Lung (tissue), 12 donors: Measurements from ENCODE around the gene SMAD6. TPM values are rescaled to one million over a fixed set of nuclear protein-coding genes. Genes with fewer than 3 reads are reported as not detected.

Source experiments
- ATAC-seq: fragments of 200-7000 bp; cut with Tn5 transposase; one replicate; pipeline ENCODE4 v1.9.1; 2020; ENCODE audit warnings: moderate number of reproducible peaks; ENCODE audit not compliant: insufficient read depth, low FRiP score
- DNase-seq, 3 donors: peaks; one replicate each; pipeline ENCODE4 v3.0.0-alpha.2; 2013 to 2017
- H3K27ac ChIP-seq, 2 donors: one replicate each; pipeline ENCODE4 v1.5.1; 2013; ENCODE audit warnings: mild to moderate bottlenecking in 2 of 2, moderate library complexity in 2 of 2, control low read depth in 1 of 2, inconsistent platforms in 1 of 2, low read depth in 1 of 2, low read length in 1 of 2
- H3K27me3 ChIP-seq, 3 donors: one replicate each; pipeline ENCODE4 v1.5.1; 2013; ENCODE audit warnings: low read length in 2 of 3; ENCODE audit not compliant: control insufficient read depth in 3 of 3, insufficient read depth in 3 of 3
- H3K36me3 ChIP-seq, 4 donors: one replicate each; pipeline ENCODE4 v1.5.1; 2013; ENCODE audit warnings: low read length in 4 of 4, mild to moderate bottlenecking in 1 of 4, moderate library complexity in 1 of 4; ENCODE audit not compliant: control insufficient read depth in 4 of 4, insufficient read depth in 4 of 4
- H3K4me1 ChIP-seq, 5 donors: one replicate each; pipeline ENCODE4 v1.5.1; 2013; ENCODE audit warnings: low read length in 5 of 5, mild to moderate bottlenecking in 2 of 5, moderate library complexity in 1 of 5; ENCODE audit not compliant: control insufficient read depth in 5 of 5, insufficient read depth in 5 of 5
- H3K4me3 ChIP-seq: one replicate; pipeline ENCODE4 v1.5.1; 2013; ENCODE audit warnings: mild to moderate bottlenecking, control low read depth, moderate library complexity
- H3K9ac ChIP-seq, 2 donors: one replicate each; pipeline ENCODE4 v1.5.1; 2013; ENCODE audit warnings: low read length in 2 of 2, control low read depth in 1 of 2; ENCODE audit not compliant: insufficient read depth in 1 of 2
- H3K9me3 ChIP-seq, 4 donors: one replicate each; pipeline ENCODE4 v1.5.1; 2013; ENCODE audit warnings: low read length in 3 of 4, mild to moderate bottlenecking in 1 of 4, moderate library complexity in 1 of 4; ENCODE audit not compliant: control insufficient read depth in 4 of 4, insufficient read depth in 3 of 4
- WGBS, 2 donors: extraction: QIAGEN DNeasy Blood & Tissue Kit; methylation state at CpG; one replicate each; pipeline ENCODE4 v1.1.7; 2013; 5-methylcytosine and 5-hydroxymethylcytosine counted together
- polyA plus RNA-seq, 2 donors: library from polyadenylated mRNA; stranded (reverse); fragments of 200-250 nt; gene quantifications; one replicate each; pipeline ENCODE4 v1.2.1, GENCODE V29; 2013
- total RNA-seq, 2 donors: library from RNA; depleted of rRNA in 1 of 2; stranded (reverse); fragments of >200 nt in 1 of 2; gene quantifications; one replicate each; pipeline ENCODE4 v1.2.1, GENCODE V29; 2014 to 2021
- TF ChIP-seq, protein P1 (sequence below): IDR thresholded peaks from 2 replicates; pipeline ENCODE4 v1.5.1; 2012; ENCODE audit warnings: mild to moderate bottlenecking; ENCODE audit errors: control extremely low read depth, extremely low read depth
- donor health status: control.
- donor health status: control.
- donor health status: Bipolar disorder and iron deficiency.
- donor health status: healthy.
- donor health status: DM: yes; HTN: yes; CAD: no.

Gene SMAD6
- total and polyA plus RNA-seq, 4 donors: 24.2 to 67.9 (median 59.1) TPM

DNA sequence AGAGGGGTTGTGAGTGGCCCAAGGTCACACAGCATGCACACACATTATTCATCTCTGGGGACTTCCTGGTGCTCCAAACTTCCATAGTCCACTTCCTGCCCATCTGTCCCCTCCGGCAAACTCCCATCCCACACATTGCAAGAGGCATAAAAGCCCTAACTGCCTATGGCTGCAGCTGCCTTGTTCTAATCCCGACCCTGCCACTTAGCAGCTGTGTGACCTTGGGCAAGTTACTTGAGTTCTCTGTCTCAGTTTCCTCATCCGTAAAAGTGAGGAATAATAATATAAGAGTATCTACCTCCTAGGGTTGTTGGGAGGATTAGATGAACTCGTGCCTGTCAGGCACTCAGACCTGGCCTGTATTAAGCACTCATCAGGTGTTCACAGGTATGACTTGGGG lies 84.2 kb downstream of the SMAD6 start:
- Histone ChIP-seq H3K27ac (no peak overlapping the region), H3K9me3 (no peaks in the 10 kb centered on the region), H3K9ac (no peak overlapping the region), H3K4me1 (peaks cover 0 to 11% (median 0%) of the 10 kb centered on the region in 5 donors), H3K36me3 (peaks cover 2 to 7% (median 6%) of the 10 kb centered on the region in 4 donors), H3K4me3 (no peak overlapping the region), H3K27me3 (no peaks in the 10 kb centered on the region)
- TF ChIP-seq, protein P1, sequence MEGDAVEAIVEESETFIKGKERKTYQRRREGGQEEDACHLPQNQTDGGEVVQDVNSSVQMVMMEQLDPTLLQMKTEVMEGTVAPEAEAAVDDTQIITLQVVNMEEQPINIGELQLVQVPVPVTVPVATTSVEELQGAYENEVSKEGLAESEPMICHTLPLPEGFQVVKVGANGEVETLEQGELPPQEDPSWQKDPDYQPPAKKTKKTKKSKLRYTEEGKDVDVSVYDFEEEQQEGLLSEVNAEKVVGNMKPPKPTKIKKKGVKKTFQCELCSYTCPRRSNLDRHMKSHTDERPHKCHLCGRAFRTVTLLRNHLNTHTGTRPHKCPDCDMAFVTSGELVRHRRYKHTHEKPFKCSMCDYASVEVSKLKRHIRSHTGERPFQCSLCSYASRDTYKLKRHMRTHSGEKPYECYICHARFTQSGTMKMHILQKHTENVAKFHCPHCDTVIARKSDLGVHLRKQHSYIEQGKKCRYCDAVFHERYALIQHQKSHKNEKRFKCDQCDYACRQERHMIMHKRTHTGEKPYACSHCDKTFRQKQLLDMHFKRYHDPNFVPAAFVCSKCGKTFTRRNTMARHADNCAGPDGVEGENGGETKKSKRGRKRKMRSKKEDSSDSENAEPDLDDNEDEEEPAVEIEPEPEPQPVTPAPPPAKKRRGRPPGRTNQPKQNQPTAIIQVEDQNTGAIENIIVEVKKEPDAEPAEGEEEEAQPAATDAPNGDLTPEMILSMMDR: no peak
- ATAC-seq (no peak), DNase-seq (no peak)
- WGBS, 2 donors: 80 to 81% methylated on average over 4 of the region's 4 CpGs

DNA sequence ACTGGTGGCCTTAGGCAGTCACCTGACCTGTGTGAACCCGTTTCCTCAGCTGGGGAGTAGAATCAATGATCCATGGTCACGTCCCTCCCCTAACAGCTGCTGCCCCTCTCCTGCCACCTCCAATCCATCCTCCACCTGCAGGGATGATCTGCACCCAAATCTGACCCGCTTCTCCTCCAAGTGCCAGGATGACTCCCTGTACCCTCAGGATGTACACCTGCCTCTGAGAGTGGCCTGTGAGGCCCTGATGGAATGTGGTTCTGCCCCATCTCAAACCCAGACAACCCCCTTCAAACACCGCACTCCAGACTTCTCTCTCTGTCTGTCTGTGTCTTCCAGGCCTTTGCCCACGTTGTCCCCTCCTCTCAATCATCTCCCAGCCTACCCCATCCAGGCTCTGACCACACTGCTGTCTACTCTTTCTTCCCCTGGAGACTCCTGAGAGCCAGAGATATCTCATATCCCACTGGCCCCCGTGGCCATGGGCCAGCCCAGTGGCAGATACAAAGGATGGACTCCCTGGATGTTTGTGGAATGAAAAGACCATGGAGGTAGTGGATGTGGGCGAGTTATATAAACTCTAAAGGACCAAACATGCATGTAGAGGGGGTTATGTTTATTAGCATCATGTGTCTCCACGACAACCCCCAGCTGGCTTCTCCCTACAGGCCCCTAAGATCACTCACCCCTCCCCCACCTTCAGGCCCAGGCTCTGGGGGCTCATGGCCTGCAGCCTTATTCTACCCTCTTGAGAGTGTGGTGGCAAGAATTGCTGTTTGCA lies 84.9 kb downstream of the SMAD6 start:
- no peak overlapping the region for H3K9ac ChIP-seq
- H3K36me3 ChIP-seq: peaks cover 0 to 6% (median 5%) of the 10 kb centered on the region in 4 donors
- DNase-seq (peak; percentile 47 to 52 (median 50)), ATAC-seq (no peak)
- no peak overlapping the region for H3K4me3 ChIP-seq
- TF ChIP-seq, protein P1: no peak
- peaks cover 0 to 11% (median 0%) of the 10 kb centered on the region in 5 donors for H3K4me1 ChIP-seq
- H3K9me3 ChIP-seq: no peaks in the 10 kb centered on the region
- WGBS, 2 donors: 70 to 75% methylated on average over 8 of the region's 8 CpGs
- H3K27ac ChIP-seq: no peak overlapping the region
- H3K27me3 ChIP-seq: no peaks in the 10 kb centered on the region

DNA sequence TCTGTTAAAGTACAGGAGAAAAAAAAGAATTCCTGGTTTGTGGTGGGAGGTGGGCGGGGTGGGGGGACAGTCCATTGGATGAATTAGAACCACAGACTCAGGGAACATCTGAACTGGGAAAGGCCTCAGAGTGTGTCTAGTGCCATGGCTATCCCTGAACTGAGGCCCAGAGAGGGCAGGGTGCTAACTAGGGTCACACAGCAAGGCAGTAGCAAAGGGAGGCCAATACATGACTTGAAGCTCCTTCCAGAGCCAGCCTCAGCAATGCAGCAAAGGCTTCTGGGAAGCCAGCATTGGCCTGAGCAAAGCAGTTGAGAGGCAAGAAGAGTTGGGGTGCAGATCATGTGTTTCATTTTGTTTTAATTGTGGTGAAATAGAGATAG lies 85.4 kb downstream of the SMAD6 start:
- no peak for ATAC-seq
- H3K36me3 ChIP-seq: peaks cover 0 to 6% (median 5%) of the 10 kb centered on the region in 4 donors
- no peak overlapping the region for H3K9ac ChIP-seq
- DNase-seq: no peak
- H3K27me3 ChIP-seq: no peaks in the 10 kb centered on the region
- no peak overlapping the region for H3K4me3 ChIP-seq
- peaks cover 0 to 11% (median 0%) of the 10 kb centered on the region in 5 donors for H3K4me1 ChIP-seq
- TF ChIP-seq, protein P1: no peak
- no peak overlapping the region for H3K27ac ChIP-seq
- H3K9me3 ChIP-seq: no peaks in the 10 kb centered on the region
- 96 to 100% methylated on average over 1 of the region's 1 CpG for WGBS, 2 donors
